Fibroblast of lung (primary cell): ENCODE data around the gene TPO.

Experiments used
- CTCF ChIP-seq, 2 donors: IDR thresholded peaks in 1 of 2; conservative IDR thresholded peaks in 1 of 2; 1 replicate in 1 of 2; 2 replicates in 1 of 2; pipeline ENCODE4 v1.5.1; 2011 to 2012; ENCODE audit warnings: low read length in 2 of 2, control low read depth in 1 of 2, inconsistent platforms in 1 of 2, low read depth in 1 of 2, mild to moderate bottlenecking in 1 of 2
- EZH2 ChIP-seq: IDR thresholded peaks from 2 replicates; pipeline ENCODE4 v1.5.1; 2012; ENCODE audit warnings: low read length, control low read depth, mild to moderate bottlenecking; ENCODE audit errors: missing control alignments

DNA sequence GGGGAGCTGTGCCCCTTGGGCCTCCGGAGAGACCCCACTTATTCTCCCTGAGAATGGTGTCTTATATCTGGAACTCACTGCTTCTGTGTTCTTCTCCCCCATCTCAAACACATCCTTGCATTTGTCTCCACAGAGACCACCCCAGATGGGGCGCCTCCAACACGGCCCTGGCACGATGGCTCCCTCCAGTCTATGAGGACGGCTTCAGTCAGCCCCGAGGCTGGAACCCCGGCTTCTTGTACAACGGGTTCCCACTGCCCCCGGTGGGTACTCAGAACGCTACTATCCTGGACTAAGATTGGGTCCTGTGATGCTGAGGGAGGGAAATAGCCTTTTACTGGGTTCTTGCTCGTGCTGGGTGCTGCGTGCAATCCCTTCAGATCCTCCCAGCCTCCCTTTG is 40.3 kb downstream of the TPO start:
- TF ChIP-seq CTCF (conservative IDR thresholded peaks at IDR 0.05 in 1 of 2, IDR thresholded peaks at IDR 0.05 in 1 of 2; ENCODE audit: low read depth in 1 of 2, low read length in 2 of 2) (no peak), EZH2 (no peak)
